RKO (cell line): ENCODE results near the gene EAF1.
"Not testable (repeated sequence)": the region's sequence is repeated elsewhere in the genome, so short reads cannot be mapped to it uniquely, and the experiment has no call there.

ENCODE experiments used
- DNase-seq: peaks from one replicate; pipeline ENCODE4 v3.0.0-alpha.2; 2016; ENCODE audit warnings: low spot score

The EAF1 gene

GRCh38 chr3:15479400-15480224 is 52.2 kb downstream of the EAF1 start:
- no peak for DNase-seq

- not testable (repeated sequence) for DNase-seq
Observed at GRCh38 chr3:15484551-15484950, 57.2 kb downstream of the EAF1 start.

GRCh38 chr3:15486020-15486419 is 58.6 kb downstream of the EAF1 start:
- no peak for DNase-seq

- no peak for DNase-seq
Observed at GRCh38 chr3:15486979-15487378, 59.6 kb downstream of the EAF1 start.

- DNase-seq, result no peak
Observed at GRCh38 chr3:15488002-15488401, 60.6 kb downstream of the EAF1 start.

- no peak for DNase-seq
Observed at GRCh38 chr3:15490158-15490557, 62.8 kb downstream of the EAF1 start.

- DNase-seq, result no peak
Observed at GRCh38 chr3:15491143-15491542, 63.7 kb downstream of the EAF1 start.
